Sigmoid colon (tissue), 7 donors: Measurements from ENCODE around the gene GDPD5. TPM values are rescaled to one million over a fixed set of nuclear protein-coding genes. Genes with fewer than 3 reads are reported as not detected.
A peak's percentile ranks its signal among the peaks of the same experiment; 100 is the strongest.

ENCODE experiments used
- DNase-seq: peaks from one replicate; pipeline ENCODE4 v3.0.0-alpha.2; 2019
- H3K27ac ChIP-seq, 4 donors: fragments of 200-600 bp; sonication (generic); one replicate each; pipeline ENCODE4 v1.5.1; 2016 to 2019; ENCODE audit warnings: mild to moderate bottlenecking in 1 of 4
- H3K27me3 ChIP-seq, 3 donors: fragments of 200-600 bp; sonication (generic); one replicate each; pipeline ENCODE4 v1.5.1; 2019; ENCODE audit warnings: mild to moderate bottlenecking in 1 of 3
- H3K36me3 ChIP-seq, 4 donors: fragments of 200-600 bp; sonication (generic); one replicate each; pipeline ENCODE4 v1.5.1; 2016 to 2019
- H3K4me1 ChIP-seq, 4 donors: fragments of 200-600 bp; sonication (generic); one replicate each; pipeline ENCODE4 v1.5.1; 2017 to 2019
- H3K4me3 ChIP-seq, 4 donors: fragments of 200-600 bp; sonication (generic); one replicate each; pipeline ENCODE4 v1.5.1; 2017 to 2019; ENCODE audit warnings: mild to moderate bottlenecking in 2 of 4, moderate library complexity in 1 of 4
- H3K9me3 ChIP-seq, 4 donors: fragments of 200-600 bp in 3 of 4; sonication (generic) in 3 of 4; one replicate each; pipeline versions ENCODE4 v1.5.1 to v1.6.1; 2013 to 2019
- CTCF ChIP-seq, 4 experiments: fragments of 450-650 bp in 3 of 4; fragments of 200-600 bp in 1 of 4; IDR thresholded peaks; one replicate each; pipeline ENCODE4 v1.5.1; 2016 to 2019; ENCODE audit warnings: antibody characterized with exemption in 4 of 4, mild to moderate bottlenecking in 3 of 4, moderate library complexity in 2 of 4
- EP300 ChIP-seq, 4 donors: sonication (generic); formaldehyde crosslinking; IDR thresholded peaks; one replicate each; pipeline ENCODE4 v1.6.1; 2017; ENCODE audit warnings: antibody characterized with exemption in 4 of 4
- POLR2A ChIP-seq, 2 donors: fragments of 450-650 bp; IDR thresholded peaks; one replicate each; pipeline ENCODE4 v1.6.1; 2016; ENCODE audit warnings: antibody characterized with exemption in 2 of 2, mild to moderate bottlenecking in 2 of 2, moderate library complexity in 2 of 2
- POLR2AphosphoS5 ChIP-seq, 4 donors: sonication (generic); formaldehyde crosslinking; IDR thresholded peaks; one replicate each; pipeline ENCODE4 v1.6.1; 2017; ENCODE audit warnings: antibody characterized with exemption in 4 of 4
- WGBS, 2 donors: extraction: QIAGEN DNeasy Blood & Tissue Kit; methylation state at CpG; one replicate each; pipeline ENCODE4 v1.1.7; 2013; 5-methylcytosine and 5-hydroxymethylcytosine counted together
- intact Hi-C: fragments of 100-400 bp; cut with DNase I; formaldehyde crosslinking; loops from one replicate; pipeline ENCODE4 v1.15.1; 2023
- polyA plus RNA-seq, 3 donors: library from polyadenylated mRNA; stranded (reverse); fragments of 200-250 nt; gene quantifications; one replicate each; pipeline ENCODE4 v1.2.3, GENCODE V29; 2013
- total RNA-seq, 4 donors: library from RNA; depleted of rRNA; stranded (reverse); fragments of >200 nt; gene quantifications; one replicate each; pipeline ENCODE4 v1.1.0, GENCODE V29; 2016
- donor health status: healthy with polysubstance abuse.
- donor health status: Bipolar disorder and iron deficiency.
- donor health status: healthy.

The GDPD5 gene
- total and polyA plus RNA-seq, 7 donors, result 2.4 to 8.1 (median 5.8) TPM; not detected in 1

- intact Hi-C loops, result loop anchor here (1.0 to 10.0 kb wide), 3 partner anchors 87 to 248 kb away; no protein-coding TSS in a partner anchor
- DNase-seq, result peak; percentile 80
- Histone ChIP-seq H3K9me3 (no peaks in the 10 kb centered on the region), H3K27me3 (no peaks in the 10 kb centered on the region), H3K4me3 (no peak overlapping the region), H3K36me3 (no peaks in the 10 kb centered on the region), H3K4me1 (no peaks in the 10 kb centered on the region), H3K27ac (no peak overlapping the region)
- TF ChIP-seq CTCF (IDR thresholded peaks at IDR 0.05) (peak; percentile 67 to 95 (median 93)), EP300 (IDR thresholded peaks at IDR 0.05) (no peak)
- 29 to 43% methylated on average over 7 of the region's 7 CpGs for WGBS, 2 donors
These were observed 6.7 kb upstream of the GDPD5 start for GRCh38 chr11:75532200-75533048.

- Histone ChIP-seq H3K4me1 (peaks cover 0 to 3% (median 1%) of the 10 kb centered on the region in 4 donors), H3K4me3 (no peak overlapping the region), H3K36me3 (no peaks in the 10 kb centered on the region), H3K27ac (no peak overlapping the region), H3K27me3 (no peaks in the 10 kb centered on the region), H3K9me3 (no peaks in the 10 kb centered on the region)
- 79 to 84% methylated on average over 4 of the region's 4 CpGs for WGBS, 2 donors
- intact Hi-C loops, result loop anchor here (10.0 kb wide), 1 partner anchor 247 kb away; no protein-coding TSS in a partner anchor
- no peak for DNase-seq
- TF ChIP-seq EP300 (IDR thresholded peaks at IDR 0.05) (no peak), POLR2AphosphoS5 (IDR thresholded peaks at IDR 0.05) (no peak), CTCF (IDR thresholded peaks at IDR 0.05) (no peak), POLR2A (IDR thresholded peaks at IDR 0.05) (no peak)
These were observed 5.6 kb upstream of the GDPD5 start for GRCh38 chr11:75531325-75531724.

- intact Hi-C loops, result loop anchor here (10.0 kb wide), 1 partner anchor 246 kb away; no protein-coding TSS in a partner anchor
- TF ChIP-seq POLR2A (IDR thresholded peaks at IDR 0.05) (no peak), CTCF (IDR thresholded peaks at IDR 0.05) (no peak), POLR2AphosphoS5 (IDR thresholded peaks at IDR 0.05) (no peak)
- no peaks in the 10 kb centered on the region for H3K9me3 ChIP-seq
- H3K4me3 ChIP-seq, result no peak overlapping the region
- 91 to 93% methylated on average over 3 of the region's 3 CpGs for WGBS, 2 donors
- no peaks in the 10 kb centered on the region for H3K36me3 ChIP-seq
- H3K27me3 ChIP-seq, result no peaks in the 10 kb centered on the region
- peaks cover 0 to 8% (median 3%) of the 10 kb centered on the region in 4 donors for H3K4me1 ChIP-seq
- DNase-seq, result no peak
- H3K27ac ChIP-seq, result no peak overlapping the region
These were observed 4.8 kb upstream of the GDPD5 start for GRCh38 chr11:75530577-75530976.

- TF ChIP-seq CTCF (IDR thresholded peaks at IDR 0.05), result no peak
- TF ChIP-seq EP300 (IDR thresholded peaks at IDR 0.05), result no peak
- no peak for TF ChIP-seq POLR2AphosphoS5 (IDR thresholded peaks at IDR 0.05)
- no peak for TF ChIP-seq POLR2A (IDR thresholded peaks at IDR 0.05)
- Histone ChIP-seq H3K36me3 (no peaks in the 10 kb centered on the region), H3K9me3 (no peaks in the 10 kb centered on the region), H3K27ac (no peak overlapping the region), H3K4me1 (peaks cover 0 to 25% (median 16%) of the 10 kb centered on the region in 4 donors), H3K27me3 (no peaks in the 10 kb centered on the region), H3K4me3 (no peak overlapping the region)
- WGBS, 2 donors, result 62 to 63% methylated on average over 10 of the region's 10 CpGs
- intact Hi-C loops, result no loop called here
- no peak for DNase-seq
These were observed 2.4 kb upstream of the GDPD5 start for GRCh38 chr11:75527938-75528735.
